ENCODE results near the gene NPSR1. TPM values are rescaled to one million over a fixed set of nuclear protein-coding genes. Genes with fewer than 3 reads are reported as not detected.

NPSR1 gene
- polyA plus RNA-seq, 1 experiment = not detected

DNA sequence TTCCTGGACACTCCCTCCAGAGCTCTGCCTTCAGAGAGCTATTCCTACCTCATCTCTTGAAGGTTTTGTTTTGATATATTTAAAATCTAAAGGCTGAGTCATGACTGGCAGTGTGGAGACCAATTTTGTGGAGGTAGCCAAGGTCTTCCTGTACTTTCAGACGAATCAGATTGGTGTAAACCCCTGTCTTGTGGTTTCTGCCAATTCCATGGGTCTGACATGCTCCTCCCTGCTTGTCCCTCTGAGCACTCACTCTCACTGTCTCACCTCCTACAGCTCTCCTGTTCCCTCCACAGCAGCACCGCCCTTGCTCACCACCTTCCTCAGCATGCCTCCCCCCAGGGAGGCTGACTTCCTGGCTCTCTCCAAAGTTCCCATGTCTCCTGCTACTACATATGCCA, 179.8 kb downstream of the NPSR1 start:
- TF ChIP-seq, protein P1, sequence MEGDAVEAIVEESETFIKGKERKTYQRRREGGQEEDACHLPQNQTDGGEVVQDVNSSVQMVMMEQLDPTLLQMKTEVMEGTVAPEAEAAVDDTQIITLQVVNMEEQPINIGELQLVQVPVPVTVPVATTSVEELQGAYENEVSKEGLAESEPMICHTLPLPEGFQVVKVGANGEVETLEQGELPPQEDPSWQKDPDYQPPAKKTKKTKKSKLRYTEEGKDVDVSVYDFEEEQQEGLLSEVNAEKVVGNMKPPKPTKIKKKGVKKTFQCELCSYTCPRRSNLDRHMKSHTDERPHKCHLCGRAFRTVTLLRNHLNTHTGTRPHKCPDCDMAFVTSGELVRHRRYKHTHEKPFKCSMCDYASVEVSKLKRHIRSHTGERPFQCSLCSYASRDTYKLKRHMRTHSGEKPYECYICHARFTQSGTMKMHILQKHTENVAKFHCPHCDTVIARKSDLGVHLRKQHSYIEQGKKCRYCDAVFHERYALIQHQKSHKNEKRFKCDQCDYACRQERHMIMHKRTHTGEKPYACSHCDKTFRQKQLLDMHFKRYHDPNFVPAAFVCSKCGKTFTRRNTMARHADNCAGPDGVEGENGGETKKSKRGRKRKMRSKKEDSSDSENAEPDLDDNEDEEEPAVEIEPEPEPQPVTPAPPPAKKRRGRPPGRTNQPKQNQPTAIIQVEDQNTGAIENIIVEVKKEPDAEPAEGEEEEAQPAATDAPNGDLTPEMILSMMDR (IDR thresholded peaks at IDR 0.05; ENCODE audit: low read depth, low read length) = no peak
- no peaks in the 10 kb centered on the region for H3K9me3 ChIP-seq (ENCODE audit: control insufficient read depth, insufficient read depth, low read length)
- DNase-seq (ENCODE audit: low read depth, low spot score) = no peak
- ChIA-PET CTCF (interaction anchor here (1.3 kb wide), 1 partner anchor 14 kb away, joined by 4 read pairs; no protein-coding TSS in a partner anchor), POLR2A (no interaction called here)
- no peak overlapping the region for H3K4me3 ChIP-seq (ENCODE audit: low read depth, low read length)
- H3K27me3 ChIP-seq (ENCODE audit: control insufficient read depth, insufficient read depth, low read length) = no peaks in the 10 kb centered on the region
- H3K27ac ChIP-seq (ENCODE audit: low read depth, low read length) = no peak overlapping the region

DNA sequence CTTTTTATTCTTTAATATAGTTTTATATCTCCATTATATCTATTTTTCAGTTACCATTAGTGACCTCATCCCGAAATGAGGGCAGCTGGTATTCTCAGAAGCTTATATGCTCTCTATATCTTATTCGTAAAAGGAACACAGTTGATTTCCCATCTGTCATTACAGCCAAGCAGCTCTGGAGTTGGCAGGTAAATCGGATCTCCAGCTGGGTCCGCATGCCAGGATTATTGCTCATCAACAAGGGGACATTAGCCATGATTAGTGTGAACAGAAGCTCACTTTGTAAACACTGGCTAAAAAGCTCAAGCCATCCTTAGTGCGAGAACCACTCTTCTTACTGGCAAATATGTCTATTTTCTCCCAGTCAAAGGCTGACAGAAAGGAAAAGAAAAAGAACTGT, 180.3 kb downstream of the NPSR1 start:
- CTCF ChIA-PET = interaction anchor here (1.3 kb wide), 1 partner anchor 14 kb away, joined by 4 read pairs; no protein-coding TSS in a partner anchor
- no peak for DNase-seq (ENCODE audit: low read depth, low spot score)
- Histone ChIP-seq H3K27me3 (ENCODE audit: control insufficient read depth, insufficient read depth, low read length) (no peaks in the 10 kb centered on the region), H3K4me3 (ENCODE audit: low read depth, low read length) (no peak overlapping the region), H3K27ac (ENCODE audit: low read depth, low read length) (no peak overlapping the region), H3K9me3 (ENCODE audit: control insufficient read depth, insufficient read depth, low read length) (no peaks in the 10 kb centered on the region)
- TF ChIP-seq, protein P1 (IDR thresholded peaks at IDR 0.05; ENCODE audit: low read depth, low read length) = no peak
- POLR2A ChIA-PET = no interaction called here

DNA sequence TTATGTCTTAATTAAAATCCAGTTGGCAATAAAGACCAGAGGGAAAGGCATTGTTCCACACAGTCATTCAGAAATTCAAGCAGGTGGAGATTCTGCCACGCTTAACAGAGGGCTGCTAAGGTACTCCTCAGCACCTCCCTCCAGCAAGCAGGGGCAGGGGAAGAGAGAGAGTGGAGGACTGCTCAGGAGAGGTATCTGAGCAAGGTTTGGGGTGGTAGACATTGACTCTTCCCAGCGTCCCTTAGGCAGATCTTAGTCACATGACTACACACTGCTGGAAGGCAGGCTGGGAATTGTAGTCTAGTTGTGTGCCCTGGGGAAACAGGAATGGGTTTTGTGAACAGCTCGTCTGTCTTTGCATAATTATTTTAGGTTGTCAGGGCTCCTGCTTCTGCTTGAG, 181.6 kb downstream of the NPSR1 start:
- ChIA-PET CTCF (no interaction called here), POLR2A (no interaction called here)
- Histone ChIP-seq H3K9me3 (ENCODE audit: control insufficient read depth, insufficient read depth, low read length) (no peaks in the 10 kb centered on the region), H3K27me3 (ENCODE audit: control insufficient read depth, insufficient read depth, low read length) (no peaks in the 10 kb centered on the region), H3K27ac (ENCODE audit: low read depth, low read length) (no peak overlapping the region), H3K4me3 (ENCODE audit: low read depth, low read length) (no peak overlapping the region)
- TF ChIP-seq, protein P1 (IDR thresholded peaks at IDR 0.05; ENCODE audit: low read depth, low read length) = no peak
- DNase-seq (ENCODE audit: low read depth, low spot score) = no peak

DNA sequence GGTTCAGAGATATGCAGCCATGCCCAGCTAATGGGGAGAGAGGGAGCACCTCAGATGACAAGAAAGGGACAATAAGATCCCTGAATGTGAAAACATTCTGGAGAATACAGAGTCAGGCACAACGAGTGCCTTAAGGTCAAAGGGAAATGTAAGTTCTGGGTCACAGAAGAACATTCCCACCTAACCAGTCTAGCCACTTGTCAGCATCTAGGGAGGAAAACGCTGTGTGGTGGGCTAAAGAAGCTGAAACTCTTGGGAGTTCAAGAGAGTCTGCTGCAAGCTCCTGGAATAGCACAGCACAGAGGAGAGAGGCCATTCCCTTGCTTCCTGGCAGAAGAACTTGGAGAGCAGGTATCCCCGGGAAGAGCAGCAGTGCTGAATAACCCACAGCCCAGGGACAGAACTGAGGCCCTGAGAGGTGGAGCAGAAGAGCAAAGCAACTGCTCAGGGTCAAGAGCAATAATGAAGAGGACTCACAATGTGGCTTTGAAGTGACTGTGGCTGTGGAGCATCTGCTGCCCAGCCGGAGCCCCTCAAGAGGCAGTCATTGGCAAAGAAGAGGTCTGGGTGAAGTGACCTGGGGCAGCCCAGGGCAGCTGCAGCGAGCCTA, 182.3 kb downstream of the NPSR1 start:
- POLR2A ChIA-PET = no interaction called here
- CTCF ChIA-PET = no interaction called here

GRCh38 chr7:34841326-34841725, 183.3 kb downstream of the NPSR1 start:
- TF ChIP-seq, protein P1 (IDR thresholded peaks at IDR 0.05; ENCODE audit: low read depth, low read length) = no peak
- no peaks in the 10 kb centered on the region for H3K27me3 ChIP-seq (ENCODE audit: control insufficient read depth, insufficient read depth, low read length)
- no peak overlapping the region for H3K27ac ChIP-seq (ENCODE audit: low read depth, low read length)
- ChIA-PET POLR2A (no interaction called here), CTCF (interaction anchor here (1.2 kb wide), 1 partner anchor 17 kb away, joined by 3 read pairs; no protein-coding TSS in a partner anchor)
- H3K4me3 ChIP-seq (ENCODE audit: low read depth, low read length) = no peak overlapping the region
- DNase-seq (ENCODE audit: low read depth, low spot score) = no peak
- H3K9me3 ChIP-seq (ENCODE audit: control insufficient read depth, insufficient read depth, low read length) = no peaks in the 10 kb centered on the region

More for the DNA sequence above, 182.3 kb downstream of the NPSR1 start:
- H3K27ac ChIP-seq (ENCODE audit: low read depth, low read length) = no peak overlapping the region
- no peaks in the 10 kb centered on the region for H3K27me3 ChIP-seq (ENCODE audit: control insufficient read depth, insufficient read depth, low read length)
- DNase-seq (ENCODE audit: low read depth, low spot score) = no peak
- no peak overlapping the region for H3K4me3 ChIP-seq (ENCODE audit: low read depth, low read length)
- TF ChIP-seq, protein P1 (IDR thresholded peaks at IDR 0.05; ENCODE audit: low read depth, low read length) = no peak
- H3K9me3 ChIP-seq (ENCODE audit: control insufficient read depth, insufficient read depth, low read length) = no peaks in the 10 kb centered on the region
